ENCODE results near the gene KLC1.

KLC1 gene

GRCh38 chr14:103702497-103703432 lies 73.8 kb downstream of the KLC1 start:
- DNase-seq (ENCODE audit: low read depth, low spot score), result no peak

- no peak for DNase-seq (ENCODE audit: low read depth, low spot score)
Observed at GRCh38 chr14:103703433-103704385, 74.7 kb downstream of the KLC1 start.

GRCh38 chr14:103704708-103705107 lies 75.7 kb downstream of the KLC1 start:
- no peak for DNase-seq (ENCODE audit: low read depth, low spot score)

- no peak for DNase-seq (ENCODE audit: low read depth, low spot score)
Observed at GRCh38 chr14:103705118-103705503, 76.1 kb downstream of the KLC1 start.

GRCh38 chr14:103705504-103706284 lies 76.7 kb downstream of the KLC1 start:
- DNase-seq (ENCODE audit: low read depth, low spot score), result no peak

GRCh38 chr14:103706551-103707328 lies 77.7 kb downstream of the KLC1 start:
- DNase-seq (ENCODE audit: low read depth, low spot score), result no peak

- no peak for DNase-seq (ENCODE audit: low read depth, low spot score)
Observed at GRCh38 chr14:103707329-103708263, 78.6 kb downstream of the KLC1 start.

- DNase-seq (ENCODE audit: low read depth, low spot score), result no peak
Observed at GRCh38 chr14:103708750-103709187, 79.8 kb downstream of the KLC1 start.

- no peak for DNase-seq (ENCODE audit: low read depth, low spot score)
Observed at GRCh38 chr14:103709814-103710213, 80.8 kb downstream of the KLC1 start.

GRCh38 chr14:103710771-103711377 lies 81.9 kb downstream of the KLC1 start:
- DNase-seq (ENCODE audit: low read depth, low spot score), result no peak

- no peak for DNase-seq (ENCODE audit: low read depth, low spot score)
Observed at GRCh38 chr14:103711516-103712431, 82.8 kb downstream of the KLC1 start.

GRCh38 chr14:103712633-103713247 lies 83.7 kb downstream of the KLC1 start:
- DNase-seq (ENCODE audit: low read depth, low spot score), result no peak

GRCh38 chr14:103713304-103714062 lies 84.5 kb downstream of the KLC1 start:
- no peak for DNase-seq (ENCODE audit: low read depth, low spot score)

GRCh38 chr14:103714063-103714724 lies 85.2 kb downstream of the KLC1 start:
- no peak for DNase-seq (ENCODE audit: low read depth, low spot score)

GRCh38 chr14:103715052-103716000 lies 86.3 kb downstream of the KLC1 start, which contains the start of the genes XRCC3 and ZFYVE21:
XRCC3 (minus strand) TSS chr14:103715451; CDS start chr14:103711087, 4,364 bp downstream.
ZFYVE21 (plus strand) TSS chr14:103715810; CDS start chr14:103715842, 32 bp downstream.
- DNase-seq (ENCODE audit: low read depth, low spot score), result peak; percentile 89

Measured in iPS DF 19.7 (cell line).